Measurements from ENCODE around the gene TTC6.

The TTC6 gene

GRCh38 chr14:37585971-37586796 is 9.2 kb upstream of the TTC6 start:
- DNase-seq, result no peak

GRCh38 chr14:37586797-37587130 is 8.7 kb upstream of the TTC6 start:
- no peak for DNase-seq

- no peak for DNase-seq
Measured at GRCh38 chr14:37587131-37587803, 8.2 kb upstream of the TTC6 start.

GRCh38 chr14:37587881-37588666 is 7.4 kb upstream of the TTC6 start:
- DNase-seq, result no peak

GRCh38 chr14:37588667-37588955 is 6.8 kb upstream of the TTC6 start:
- DNase-seq, result no peak

GRCh38 chr14:37588956-37589714 is 6.3 kb upstream of the TTC6 start:
- no peak for DNase-seq

- DNase-seq, result no peak
Measured at GRCh38 chr14:37589715-37590427, 5.6 kb upstream of the TTC6 start.

- no peak for DNase-seq
Measured at GRCh38 chr14:37590428-37591139, 4.8 kb upstream of the TTC6 start.

- no peak for DNase-seq
Measured at GRCh38 chr14:37591311-37591940, 4.0 kb upstream of the TTC6 start.

GRCh38 chr14:37591941-37592481 is 3.4 kb upstream of the TTC6 start:
- DNase-seq, result no peak

- no peak for DNase-seq
Measured at GRCh38 chr14:37592482-37593408, 2.7 kb upstream of the TTC6 start.

GRCh38 chr14:37593511-37594237 is 1.8 kb upstream of the TTC6 start:
- DNase-seq, result no peak

- DNase-seq, result no peak
Measured at GRCh38 chr14:37594238-37594970, 1.0 kb upstream of the TTC6 start.

- no peak for DNase-seq
Measured at GRCh38 chr14:37595809-37596621, 586 bp downstream of the TTC6 start.

- no peak for DNase-seq
Measured at GRCh38 chr14:37596790-37597472, 1.5 kb downstream of the TTC6 start.

- DNase-seq, result no peak
Measured at GRCh38 chr14:37597538-37597913, 2.1 kb downstream of the TTC6 start.

Measured in cerebellar nuclear complex (tissue), 1 donor.